GM21717 (cell line): ENCODE measurements around the gene PKIB.
"Not testable (repeated sequence)": the region's sequence is repeated elsewhere in the genome, so short reads cannot be mapped to it uniquely, and the experiment has no call there.

Experiments
- ATAC-seq: cut with Tn5 transposase; IDR thresholded peaks from one replicate; pipeline ENCODE4 v1.9.1; 2021; ENCODE audit warnings: mild to moderate bottlenecking, moderate library complexity; ENCODE audit not compliant: unreplicated experiment

Gene PKIB

GRCh38 chr6:122609881-122610689 is at the start of gene PKIB:
TSS of gene PKIB (plus strand) at chr6:122610405. CDS start at chr6:122717795, 107,390 bp downstream.
- ATAC-seq: peak; percentile 86

GRCh38 chr6:122563364-122564052 is 46.7 kb upstream of the PKIB start:
- ATAC-seq: no peak

- no peak for ATAC-seq
These were observed 46.0 kb upstream of the PKIB start for GRCh38 chr6:122564230-122564629.

- ATAC-seq: no peak
These were observed 44.5 kb upstream of the PKIB start for GRCh38 chr6:122565708-122566107.

GRCh38 chr6:122567034-122567433 is 43.2 kb upstream of the PKIB start:
- no peak for ATAC-seq

- ATAC-seq: no peak
These were observed 41.9 kb upstream of the PKIB start for GRCh38 chr6:122568350-122568749.

- ATAC-seq: no peak
These were observed 41.4 kb upstream of the PKIB start for GRCh38 chr6:122568797-122569221.

- ATAC-seq: no peak
These were observed 40.9 kb upstream of the PKIB start for GRCh38 chr6:122569230-122569771.

GRCh38 chr6:122571888-122572287 is 38.3 kb upstream of the PKIB start:
- peak; percentile 83 for ATAC-seq

- ATAC-seq: no peak
These were observed 33.3 kb upstream of the PKIB start for GRCh38 chr6:122576888-122577287.

GRCh38 chr6:122578961-122579360 is 31.2 kb upstream of the PKIB start:
- ATAC-seq: no peak

- ATAC-seq: no peak
These were observed 29.5 kb upstream of the PKIB start for GRCh38 chr6:122580737-122581136.

GRCh38 chr6:122589115-122589514 is 21.1 kb upstream of the PKIB start:
- no peak for ATAC-seq

- not testable (repeated sequence) for ATAC-seq
These were observed 11.9 kb upstream of the PKIB start for GRCh38 chr6:122598295-122598694.

- no peak for ATAC-seq
These were observed 5.5 kb upstream of the PKIB start for GRCh38 chr6:122604676-122605075.

GRCh38 chr6:122610690-122611455 is 668 bp downstream of the PKIB start:
- ATAC-seq: peak; percentile 28

- no peak for ATAC-seq
These were observed 2.6 kb downstream of the PKIB start for GRCh38 chr6:122612838-122613237.

GRCh38 chr6:122614303-122614702 is 4.1 kb downstream of the PKIB start:
- no peak for ATAC-seq

GRCh38 chr6:122615409-122615808 is 5.2 kb downstream of the PKIB start:
- ATAC-seq: no peak

GRCh38 chr6:122616877-122617276 is 6.7 kb downstream of the PKIB start:
- ATAC-seq: no peak

- ATAC-seq: no peak
These were observed 9.1 kb downstream of the PKIB start for GRCh38 chr6:122619309-122619708.
